Inferior parietal cortex (tissue), 1 donor: Measurements from ENCODE around the gene ARPP19.
"Not testable (repeated sequence)": the region's sequence is repeated elsewhere in the genome, so short reads cannot be mapped to it uniquely, and the experiment has no call there.

Source experiments
- DNase-seq: peaks from one replicate; pipeline ENCODE4 v3.0.0-alpha.2; 2016; ENCODE audit errors: extremely low spot score

The ARPP19 gene

GRCh38 chr15:52512869-52513268 lies 56.0 kb downstream of the ARPP19 start:
- DNase-seq, result not testable (repeated sequence)

DNA sequence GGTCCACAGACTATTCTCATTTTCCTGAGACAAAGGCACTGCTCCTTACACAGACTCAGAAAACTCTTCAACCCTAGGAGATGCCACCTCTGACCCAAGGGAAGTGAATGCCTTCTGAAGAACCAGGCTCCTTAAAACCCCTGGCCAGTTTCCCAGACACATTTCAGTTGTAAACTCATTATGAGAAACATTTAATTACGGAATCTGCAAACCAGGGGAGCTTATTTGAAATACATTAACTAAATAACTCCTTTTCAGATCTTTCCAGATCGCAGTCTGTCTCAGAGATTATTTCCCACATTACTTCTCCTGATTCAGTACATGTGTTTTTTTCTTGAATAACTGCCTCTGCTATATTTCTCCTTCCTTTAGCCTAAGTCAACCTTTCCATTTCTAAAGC lies 57.7 kb downstream of the ARPP19 start:
- DNase-seq, result no peak

GRCh38 chr15:52509500-52510245 lies 59.2 kb downstream of the ARPP19 start:
- DNase-seq, result peak; percentile 47

- DNase-seq, result no peak
These were observed 62.3 kb downstream of the ARPP19 start for GRCh38 chr15:52506549-52506948.

DNA sequence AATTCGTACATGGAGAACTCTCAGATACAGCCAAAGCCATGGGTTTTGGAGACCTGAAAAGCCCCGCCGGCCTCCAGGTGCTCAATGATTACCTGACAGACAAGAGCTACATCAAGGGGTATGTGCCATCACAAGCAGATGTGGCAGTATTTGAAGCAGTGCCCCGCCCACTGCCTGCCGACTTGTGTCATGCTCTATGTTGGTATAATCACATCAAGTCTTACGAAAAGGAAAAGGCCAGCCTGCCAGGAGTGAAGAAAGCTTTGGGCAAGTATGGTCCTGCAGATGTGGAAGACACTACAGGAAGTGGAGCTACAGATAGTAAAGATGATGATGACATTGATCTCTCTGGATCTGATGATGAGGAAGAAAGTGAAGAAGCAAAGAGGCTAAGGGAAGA lies 63.7 kb downstream of the ARPP19 start:
- DNase-seq, result no peak

- DNase-seq, result no peak
These were observed 64.9 kb downstream of the ARPP19 start for GRCh38 chr15:52503788-52504496.

- DNase-seq, result no peak
These were observed 66.2 kb downstream of the ARPP19 start for GRCh38 chr15:52502608-52503007.

DNA sequence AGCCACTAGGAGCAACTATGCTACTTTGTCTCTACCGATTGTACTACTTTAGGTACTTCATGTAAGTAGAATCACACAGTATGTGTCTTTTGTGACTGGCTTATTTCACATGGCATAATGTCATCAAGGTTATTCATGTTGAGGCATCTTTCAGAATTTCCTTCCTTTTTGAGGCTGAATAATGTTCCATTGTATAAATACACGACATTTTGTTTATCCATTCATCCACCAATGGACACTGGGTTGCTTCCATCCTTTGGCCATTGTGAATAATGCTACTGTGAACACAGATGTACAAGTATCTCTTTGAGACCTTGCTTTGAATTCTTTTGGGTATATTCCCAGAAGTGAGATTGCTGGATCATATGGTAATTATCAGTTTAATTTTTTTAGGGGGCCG lies 69.3 kb downstream of the ARPP19 start:
- DNase-seq, result no peak

- DNase-seq, result no peak
These were observed 70.1 kb downstream of the ARPP19 start for GRCh38 chr15:52498706-52499105.
